Type B pancreatic cell (in vitro differentiated cells): ENCODE results near the gene R3HDM1. TPM values are rescaled to one million over a fixed set of nuclear protein-coding genes. Genes with fewer than 3 reads are reported as not detected.

Experiments
- DNase-seq: peaks from one replicate; pipeline ENCODE4 v3.0.0; 2021; ENCODE audit warnings: mixed read lengths; ENCODE audit not compliant: unreplicated experiment; ENCODE audit errors: extremely low spot score
- H3K27ac Mint-ChIP-seq: 2 replicates; pipeline ENCODE4 v1.8.0; 2021; ENCODE audit warnings: mild to moderate bottlenecking, mixed read lengths
- H3K27me3 Mint-ChIP-seq: 2 replicates; pipeline ENCODE4 v1.8.0; 2021; ENCODE audit warnings: mixed read lengths
- H3K36me3 Mint-ChIP-seq: 2 replicates; pipeline ENCODE4 v1.8.0; 2021; ENCODE audit warnings: mixed read lengths
- H3K4me1 Mint-ChIP-seq: one replicate; pipeline ENCODE4 v1.8.0; 2021; ENCODE audit warnings: mixed read lengths; ENCODE audit not compliant: unreplicated experiment
- H3K4me3 Mint-ChIP-seq: 2 replicates; pipeline ENCODE4 v1.8.0; 2021; ENCODE audit warnings: mild to moderate bottlenecking, mixed read lengths
- H3K9me3 Mint-ChIP-seq: 2 replicates; pipeline ENCODE4 v1.8.0; 2021; ENCODE audit warnings: mixed read lengths
- total RNA-seq: library from RNA; stranded (reverse); gene quantifications from 2 replicates; pipeline ENCODE4 v1.2.1, GENCODE V29; 2021; ENCODE audit warnings: low replicate concordance
- TF ChIP-seq, protein P1 (sequence below): fragments of 200-600 bp; sonication (generic); conservative IDR thresholded peaks from 2 replicates; pipeline ENCODE4 v1.5.0; 2021; ENCODE audit warnings: antibody characterized with exemption, mild to moderate bottlenecking

The R3HDM1 gene
- total RNA-seq, 1 donor from 2014 or later, result 47.5 TPM

DNA sequence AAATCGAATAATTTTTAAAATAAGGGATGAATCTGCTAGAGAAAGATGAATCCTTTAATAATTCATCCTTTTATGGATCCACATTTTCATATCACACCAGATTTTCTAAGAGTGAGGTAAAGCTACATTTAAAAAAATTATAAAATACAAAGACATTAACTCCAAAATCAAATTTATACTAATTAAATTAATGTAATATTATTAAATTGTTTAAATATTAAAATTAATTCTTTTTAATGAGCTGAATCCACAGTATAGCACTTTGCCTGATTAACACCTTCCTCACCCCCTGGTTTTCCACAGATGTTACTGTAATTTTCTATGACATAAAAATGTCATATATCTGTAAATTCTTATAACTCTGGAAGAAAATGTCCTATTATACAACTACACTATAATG, 26.5 kb upstream of the R3HDM1 start:
- Mint-ChIP-seq H3K27ac (no peak overlapping the region), H3K4me3 (no peak overlapping the region), H3K9me3 (peaks cover 13% of the 10 kb centered on the region), H3K27me3 (no peaks in the 10 kb centered on the region), H3K4me1 (no peaks in the 10 kb centered on the region), H3K36me3 (peaks cover 36% of the 10 kb centered on the region)
- TF ChIP-seq, protein P1, sequence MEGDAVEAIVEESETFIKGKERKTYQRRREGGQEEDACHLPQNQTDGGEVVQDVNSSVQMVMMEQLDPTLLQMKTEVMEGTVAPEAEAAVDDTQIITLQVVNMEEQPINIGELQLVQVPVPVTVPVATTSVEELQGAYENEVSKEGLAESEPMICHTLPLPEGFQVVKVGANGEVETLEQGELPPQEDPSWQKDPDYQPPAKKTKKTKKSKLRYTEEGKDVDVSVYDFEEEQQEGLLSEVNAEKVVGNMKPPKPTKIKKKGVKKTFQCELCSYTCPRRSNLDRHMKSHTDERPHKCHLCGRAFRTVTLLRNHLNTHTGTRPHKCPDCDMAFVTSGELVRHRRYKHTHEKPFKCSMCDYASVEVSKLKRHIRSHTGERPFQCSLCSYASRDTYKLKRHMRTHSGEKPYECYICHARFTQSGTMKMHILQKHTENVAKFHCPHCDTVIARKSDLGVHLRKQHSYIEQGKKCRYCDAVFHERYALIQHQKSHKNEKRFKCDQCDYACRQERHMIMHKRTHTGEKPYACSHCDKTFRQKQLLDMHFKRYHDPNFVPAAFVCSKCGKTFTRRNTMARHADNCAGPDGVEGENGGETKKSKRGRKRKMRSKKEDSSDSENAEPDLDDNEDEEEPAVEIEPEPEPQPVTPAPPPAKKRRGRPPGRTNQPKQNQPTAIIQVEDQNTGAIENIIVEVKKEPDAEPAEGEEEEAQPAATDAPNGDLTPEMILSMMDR, result no peak
- DNase-seq, result no peak

DNA sequence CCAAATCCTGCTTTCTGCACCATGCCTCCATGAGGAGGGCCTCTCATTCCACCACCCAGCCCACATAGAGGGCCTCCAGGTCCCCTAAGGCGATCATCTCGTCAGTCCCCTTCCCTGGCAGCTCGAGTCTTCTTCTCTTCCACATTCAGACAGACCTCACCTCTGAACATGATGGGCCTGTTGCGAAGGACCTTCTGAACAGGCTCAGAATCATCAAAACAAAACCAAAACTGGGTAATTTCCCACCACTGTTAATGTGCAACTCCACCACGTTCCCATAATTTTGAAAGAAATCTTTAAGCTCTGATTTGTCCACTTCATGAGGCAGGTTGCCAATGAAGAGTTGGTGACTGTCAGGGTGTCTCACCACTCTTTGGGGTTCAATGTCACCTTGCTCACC, 20.7 kb upstream of the R3HDM1 start:
- Mint-ChIP-seq H3K4me1 (no peaks in the 10 kb centered on the region), H3K27ac (no peak overlapping the region), H3K9me3 (peaks cover 19% of the 10 kb centered on the region), H3K27me3 (no peaks in the 10 kb centered on the region), H3K36me3 (peaks cover 14% of the 10 kb centered on the region), H3K4me3 (no peak overlapping the region)
- TF ChIP-seq, protein P1, result no peak
- no peak for DNase-seq

DNA sequence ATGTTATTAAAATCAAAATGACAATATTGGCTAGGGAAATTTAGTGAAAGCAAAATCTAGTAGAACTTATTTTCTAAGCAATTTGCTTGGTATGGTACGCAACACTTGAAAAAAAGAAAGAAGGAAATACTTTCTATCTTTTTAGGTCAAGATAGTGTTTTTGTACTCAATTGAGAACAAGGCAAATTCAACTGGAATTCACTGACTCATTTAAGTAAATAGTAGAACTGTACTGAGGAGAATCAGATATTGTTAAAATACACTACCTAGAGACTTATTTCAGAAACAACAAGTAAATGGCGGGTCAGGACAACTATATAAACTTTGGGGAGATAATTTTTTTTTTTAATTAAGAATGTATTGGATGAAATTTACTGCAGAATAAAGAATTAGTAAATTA, 19.2 kb upstream of the R3HDM1 start:
- Mint-ChIP-seq H3K27ac (no peak overlapping the region), H3K4me1 (no peaks in the 10 kb centered on the region), H3K27me3 (no peaks in the 10 kb centered on the region), H3K9me3 (peaks cover 15% of the 10 kb centered on the region), H3K36me3 (peaks cover 11% of the 10 kb centered on the region), H3K4me3 (no peak overlapping the region)
- TF ChIP-seq, protein P1, result no peak
- DNase-seq, result no peak

DNA sequence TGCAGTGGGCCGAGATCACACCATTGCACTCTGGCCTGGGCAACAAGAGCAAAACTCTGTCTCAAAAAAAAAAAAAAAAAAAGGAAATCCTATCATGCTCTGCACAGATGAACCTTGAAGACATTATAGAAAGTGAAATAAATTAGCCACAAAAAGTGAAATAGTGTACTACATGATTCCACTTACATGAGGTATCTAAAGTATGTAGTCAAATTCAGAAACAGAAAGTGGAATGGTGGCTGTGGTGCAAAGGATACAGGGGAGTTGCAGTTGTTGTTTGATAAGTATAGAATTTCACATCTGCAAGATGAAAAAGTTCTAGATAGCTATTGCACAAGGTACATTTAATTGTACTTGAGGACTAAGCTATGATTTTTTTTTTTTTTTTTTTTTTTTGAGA, 5.5 kb upstream of the R3HDM1 start:
- no peaks in the 10 kb centered on the region for H3K27me3 Mint-ChIP-seq
- DNase-seq, result no peak
- no peak overlapping the region for H3K27ac Mint-ChIP-seq
- H3K4me1 Mint-ChIP-seq, result no peaks in the 10 kb centered on the region
- H3K4me3 Mint-ChIP-seq, result no peak overlapping the region
- TF ChIP-seq, protein P1, result no peak
- peaks cover 11% of the 10 kb centered on the region for H3K9me3 Mint-ChIP-seq
- peaks cover 34% of the 10 kb centered on the region for H3K36me3 Mint-ChIP-seq

DNA sequence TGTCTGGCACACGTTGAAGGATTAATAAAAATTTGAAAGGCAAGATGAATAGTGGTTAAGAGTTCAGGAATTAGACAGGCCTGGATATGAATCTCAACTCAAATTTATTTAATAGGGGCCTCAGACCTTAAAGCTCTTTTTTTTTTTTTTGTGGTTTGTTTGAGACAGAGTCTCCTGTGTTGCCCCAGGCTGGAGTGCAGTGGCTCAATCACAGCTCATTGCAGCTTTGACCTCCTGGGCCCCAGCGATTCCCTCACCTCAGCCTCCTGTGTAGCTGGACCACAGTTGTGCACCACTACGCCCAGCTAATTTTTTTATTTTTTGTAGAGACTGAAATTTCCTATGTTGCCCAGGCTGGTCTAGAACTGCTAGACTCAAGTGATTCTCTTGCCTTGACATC, 3.3 kb upstream of the R3HDM1 start:
- Mint-ChIP-seq H3K4me1 (peaks cover 5% of the 10 kb centered on the region), H3K36me3 (peaks cover 23% of the 10 kb centered on the region), H3K27ac (no peak overlapping the region), H3K9me3 (peaks cover 5% of the 10 kb centered on the region), H3K4me3 (peak overlapping the region; percentile 65), H3K27me3 (no peaks in the 10 kb centered on the region)
- TF ChIP-seq, protein P1, result no peak
- DNase-seq, result no peak
